ENCODE measurements around the gene ZNF10. TPM values are rescaled to one million over a fixed set of nuclear protein-coding genes. Genes with fewer than 3 reads are reported as not detected.

The ZNF10 gene
- total RNA-seq, 1 donor from 2014 or later = 6.6 TPM

DNA sequence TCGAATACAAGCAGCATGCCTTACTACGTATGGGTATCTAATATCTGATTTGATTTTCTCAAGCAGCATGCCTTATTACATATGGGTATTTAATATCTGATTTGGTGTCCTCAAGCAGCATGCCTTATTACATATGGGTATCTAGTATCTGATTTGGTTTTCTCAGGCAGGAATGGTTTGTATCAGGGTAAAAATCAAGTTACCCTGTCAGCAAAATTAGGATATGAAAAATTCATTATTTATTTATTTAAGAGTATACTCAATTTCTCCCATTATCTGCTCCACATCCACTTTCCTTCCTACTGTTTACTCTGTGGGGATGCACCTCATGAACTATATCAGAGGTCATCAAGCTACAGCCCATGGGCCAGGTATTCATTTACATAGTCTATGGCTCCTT lies 22.3 kb upstream of the ZNF10 start:
- H3K4me3 ChIP-seq (ENCODE audit: low read depth, low read length) = no peak overlapping the region
- DNase-seq (ENCODE audit: low read depth) = no peak
- TF ChIP-seq, protein P1, sequence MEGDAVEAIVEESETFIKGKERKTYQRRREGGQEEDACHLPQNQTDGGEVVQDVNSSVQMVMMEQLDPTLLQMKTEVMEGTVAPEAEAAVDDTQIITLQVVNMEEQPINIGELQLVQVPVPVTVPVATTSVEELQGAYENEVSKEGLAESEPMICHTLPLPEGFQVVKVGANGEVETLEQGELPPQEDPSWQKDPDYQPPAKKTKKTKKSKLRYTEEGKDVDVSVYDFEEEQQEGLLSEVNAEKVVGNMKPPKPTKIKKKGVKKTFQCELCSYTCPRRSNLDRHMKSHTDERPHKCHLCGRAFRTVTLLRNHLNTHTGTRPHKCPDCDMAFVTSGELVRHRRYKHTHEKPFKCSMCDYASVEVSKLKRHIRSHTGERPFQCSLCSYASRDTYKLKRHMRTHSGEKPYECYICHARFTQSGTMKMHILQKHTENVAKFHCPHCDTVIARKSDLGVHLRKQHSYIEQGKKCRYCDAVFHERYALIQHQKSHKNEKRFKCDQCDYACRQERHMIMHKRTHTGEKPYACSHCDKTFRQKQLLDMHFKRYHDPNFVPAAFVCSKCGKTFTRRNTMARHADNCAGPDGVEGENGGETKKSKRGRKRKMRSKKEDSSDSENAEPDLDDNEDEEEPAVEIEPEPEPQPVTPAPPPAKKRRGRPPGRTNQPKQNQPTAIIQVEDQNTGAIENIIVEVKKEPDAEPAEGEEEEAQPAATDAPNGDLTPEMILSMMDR (conservative IDR thresholded peaks at IDR 0.05; ENCODE audit: low read depth, low read length) = no peak

DNA sequence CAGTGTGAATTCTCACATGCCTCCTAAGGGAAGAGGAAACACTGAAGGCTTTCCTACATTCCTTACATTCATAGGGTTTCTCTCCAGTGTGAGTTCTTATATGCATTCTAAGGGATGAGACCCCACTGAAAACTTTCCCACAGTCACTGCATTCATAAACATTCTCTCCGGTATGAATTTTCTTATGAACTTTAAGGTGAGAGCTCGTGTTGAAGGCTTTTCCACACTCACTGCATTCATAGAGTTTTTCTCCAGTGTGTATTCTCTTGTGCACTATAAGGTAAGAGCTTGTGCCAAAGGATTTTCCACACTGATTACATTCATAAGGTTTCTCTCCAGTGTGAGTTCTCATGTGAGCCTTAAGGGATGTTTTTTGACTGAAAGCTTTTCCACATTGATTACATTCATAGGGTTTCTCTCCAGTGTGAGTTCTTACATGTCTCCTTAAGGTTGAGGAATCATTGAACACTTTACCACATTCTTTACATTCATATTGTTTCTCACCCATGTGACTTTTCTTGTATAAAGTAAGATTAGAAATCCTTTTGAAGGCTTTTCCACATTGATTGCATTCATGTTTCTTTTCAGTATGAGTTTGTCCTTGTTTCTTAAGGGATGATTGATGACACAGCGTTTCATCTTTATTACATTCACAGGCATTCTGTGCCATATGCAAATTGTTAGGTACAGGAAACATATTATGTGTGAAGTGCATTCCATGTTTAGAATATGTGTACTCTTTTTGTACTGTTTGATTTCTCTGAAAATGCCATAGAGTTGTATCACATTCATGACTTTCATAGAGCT lies 9.8 kb upstream of the ZNF10 start:
- DNase-seq (ENCODE audit: low read depth) = no peak
- H3K4me3 ChIP-seq (ENCODE audit: low read depth, low read length) = no peak overlapping the region
- TF ChIP-seq, protein P1 (conservative IDR thresholded peaks at IDR 0.05; ENCODE audit: low read depth, low read length) = no peak

DNA sequence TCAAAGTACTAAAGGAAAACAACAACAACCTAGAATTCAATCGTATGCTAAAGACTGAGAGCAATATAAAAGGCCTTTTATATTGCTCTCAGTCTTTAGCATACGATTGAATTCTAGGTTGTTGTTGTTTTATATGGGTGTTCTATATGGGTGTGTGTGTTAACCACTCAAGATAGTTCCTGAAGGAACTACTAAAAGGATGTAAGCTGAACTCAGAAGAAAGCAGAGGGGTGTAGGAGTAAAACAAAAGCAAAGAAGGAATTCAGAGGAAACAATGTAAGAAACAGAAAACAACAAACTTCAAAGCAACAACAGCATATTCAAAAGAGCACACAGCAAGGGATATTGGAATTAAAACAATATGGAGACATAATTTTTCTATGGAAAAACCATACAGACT lies 5.8 kb upstream of the ZNF10 start:
- H3K4me3 ChIP-seq (ENCODE audit: low read depth, low read length) = no peak overlapping the region
- no peak for DNase-seq (ENCODE audit: low read depth)
- TF ChIP-seq, protein P1 (conservative IDR thresholded peaks at IDR 0.05; ENCODE audit: low read depth, low read length) = no peak

DNA sequence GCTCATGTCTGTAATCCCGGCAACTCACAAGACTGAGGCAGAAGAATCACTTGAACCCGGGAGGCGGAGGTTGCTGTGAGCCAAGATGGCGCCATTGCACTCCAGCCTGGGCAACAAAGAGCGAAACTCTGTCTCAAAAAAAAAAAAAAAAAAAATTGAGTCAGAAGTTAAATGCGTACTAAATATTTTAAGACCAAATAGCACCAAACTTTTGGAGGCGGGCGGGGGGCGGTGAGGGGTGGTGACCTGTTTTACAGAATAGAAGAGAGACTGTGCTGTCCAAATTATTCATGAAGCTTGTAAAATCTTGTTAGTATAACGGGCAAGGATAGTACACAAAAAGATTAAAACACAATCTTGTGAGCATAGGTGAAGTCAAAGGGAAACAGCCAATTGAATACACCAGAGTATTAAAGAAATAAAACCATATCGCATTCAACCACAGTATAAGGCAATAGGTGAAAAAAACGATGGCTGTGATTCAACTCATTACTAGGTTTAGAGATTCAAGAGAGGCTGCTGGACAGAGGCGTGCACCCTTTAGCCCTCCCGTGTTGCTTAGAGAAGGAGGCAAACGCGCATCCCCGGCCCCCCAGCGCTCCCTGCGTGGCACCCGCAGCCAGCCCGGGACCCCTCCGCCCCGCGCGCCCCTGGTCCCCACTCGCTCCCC lies 924 bp upstream of the ZNF10 start:
- no peak for DNase-seq (ENCODE audit: low read depth)
- TF ChIP-seq, protein P1 (conservative IDR thresholded peaks at IDR 0.05; ENCODE audit: low read depth, low read length) = no peak
- H3K4me3 ChIP-seq (ENCODE audit: low read depth, low read length) = peak overlapping the region; percentile 62

DNA sequence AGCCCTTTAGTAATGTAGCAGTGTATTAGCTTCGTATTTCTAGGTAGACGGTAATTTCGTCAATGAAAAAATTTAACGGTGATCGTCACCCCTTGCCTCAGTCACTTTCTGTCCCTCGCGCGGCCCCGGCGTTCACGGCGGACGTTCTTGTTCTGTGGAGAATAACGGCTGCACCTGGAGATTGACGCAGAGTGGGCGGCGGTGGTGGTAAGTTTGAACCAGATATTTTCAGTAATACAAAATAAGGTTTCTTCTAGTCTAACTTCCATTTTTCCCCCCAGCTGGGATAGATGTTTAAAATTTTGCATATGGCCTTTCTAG lies 341 bp downstream of the ZNF10 start:
- no peak for DNase-seq (ENCODE audit: low read depth)
- peak overlapping the region; percentile 62 for H3K4me3 ChIP-seq (ENCODE audit: low read depth, low read length)
- TF ChIP-seq, protein P1 (conservative IDR thresholded peaks at IDR 0.05; ENCODE audit: low read depth, low read length) = no peak

DNA sequence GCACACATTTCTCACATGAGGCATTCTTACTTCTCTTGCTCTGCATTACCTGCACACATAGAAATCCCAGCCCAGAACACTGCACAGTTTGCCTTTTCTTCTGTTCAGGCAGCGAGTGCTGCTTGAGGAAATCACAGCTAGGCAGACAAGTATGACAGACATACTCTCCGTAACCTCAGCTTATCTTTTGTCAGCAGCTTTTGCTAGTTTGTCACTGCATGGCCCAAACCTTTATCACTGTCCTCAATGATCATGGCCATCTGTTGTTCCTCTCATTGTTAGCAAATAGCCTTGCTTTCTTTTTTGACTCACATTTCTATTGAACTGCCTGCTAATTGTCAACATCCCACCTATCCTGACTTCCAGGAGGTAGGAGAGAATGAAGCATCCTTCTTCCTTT lies 5.3 kb downstream of the ZNF10 start:
- no peak overlapping the region for H3K4me3 ChIP-seq (ENCODE audit: low read depth, low read length)
- TF ChIP-seq, protein P1 (conservative IDR thresholded peaks at IDR 0.05; ENCODE audit: low read depth, low read length) = no peak
- no peak for DNase-seq (ENCODE audit: low read depth)

Measured in epithelial cell of proximal tubule (primary cell).